ENCODE measurements around the gene FEM1A. TPM values are rescaled to one million over a fixed set of nuclear protein-coding genes. Genes with fewer than 3 reads are reported as not detected.

Gene FEM1A
- total and polyA plus RNA-seq, 2 of the 13 experiments (the other 11 are each of a cell fraction or from before 2014, with no cell fraction given), result 3.2 to 10.8 TPM

GRCh38 chr19:4768934-4769777, 22.4 kb upstream of the FEM1A start (continued):
- TF ChIP-seq GTF3A (CRISPR knock-in tag; conservative IDR thresholded peaks at IDR 0.05), result peak; percentile 72; the same call in 1 of the 2 replicates
- TF ChIP-seq ZSCAN5A (CRISPR knock-in tag; IDR thresholded peaks at IDR 0.05; ENCODE audit: borderline replicate concordance), result peak; percentile 100
- peak; percentile 100 for TF ChIP-seq ZBTB7A (CRISPR knock-in tag; IDR thresholded peaks at IDR 0.05)
- TF ChIP-seq THAP9 (CRISPR knock-in tag; IDR thresholded peaks at IDR 0.05; ENCODE audit: borderline replicate concordance), result peak; percentile 98
- peak; percentile 99 for TF ChIP-seq CBFB (CRISPR knock-in tag; IDR thresholded peaks at IDR 0.05)
- peak; percentile 99 for TF ChIP-seq ZNF432 (CRISPR knock-in tag; IDR thresholded peaks at IDR 0.05; ENCODE audit: borderline replicate concordance)
- TF ChIP-seq, protein P1, sequence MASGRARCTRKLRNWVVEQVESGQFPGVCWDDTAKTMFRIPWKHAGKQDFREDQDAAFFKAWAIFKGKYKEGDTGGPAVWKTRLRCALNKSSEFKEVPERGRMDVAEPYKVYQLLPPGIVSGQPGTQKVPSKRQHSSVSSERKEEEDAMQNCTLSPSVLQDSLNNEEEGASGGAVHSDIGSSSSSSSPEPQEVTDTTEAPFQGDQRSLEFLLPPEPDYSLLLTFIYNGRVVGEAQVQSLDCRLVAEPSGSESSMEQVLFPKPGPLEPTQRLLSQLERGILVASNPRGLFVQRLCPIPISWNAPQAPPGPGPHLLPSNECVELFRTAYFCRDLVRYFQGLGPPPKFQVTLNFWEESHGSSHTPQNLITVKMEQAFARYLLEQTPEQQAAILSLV (CRISPR knock-in tag; IDR thresholded peaks at IDR 0.05; ENCODE audit: borderline replicate concordance), result peak; percentile 100
- no peak for TF ChIP-seq CEBPB (IDR thresholded peaks at IDR 0.05; ENCODE audit: borderline replicate concordance, low read depth, low read length)
- TF ChIP-seq HES4 (CRISPR knock-in tag; IDR thresholded peaks at IDR 0.05; ENCODE audit: borderline replicate concordance), result peak; percentile 100
- peak; percentile 100 for TF ChIP-seq ZSCAN12 (CRISPR knock-in tag; IDR thresholded peaks at IDR 0.05)
